HCT116 (cell line): ENCODE results near the gene MAP2K5. TPM values are rescaled to one million over a fixed set of nuclear protein-coding genes. Genes with fewer than 3 reads are reported as not detected.

Experiments
- ATAC-seq: fragments of 200-7000 bp; cut with Tn5 transposase; 2 replicates; pipeline ENCODE4 v1.9.1; 2020; ENCODE audit warnings: mild to moderate bottlenecking, moderate library complexity
- BruUV-seq: library from RNA; stranded (reverse); fragments of 400-500 nt; replicated peaks from 2 replicates; lab custom pipeline; 2021; lab: Mats Ljungman, UMichigan
- CTCF ChIA-PET: fragments of 300-600 bp; sonication (Branson Sonifier 250); formaldehyde crosslinking; loops from one replicate; lab custom pipeline; 2021; ENCODE audit warnings: antibody characterized with exemption; lab: Charles Lee
- POLR2A ChIA-PET: fragments of 300-600, 350-600 bp; sonication (Branson Sonifier 250); formaldehyde crosslinking; loops from one replicate; lab custom pipeline; 2021; ENCODE audit warnings: antibody characterized with exemption; lab: Charles Lee
- RAD21 ChIA-PET, 2 experiments: fragments of 300-600 bp; sonication (Branson Sonifier 250); formaldehyde crosslinking; loops; one replicate each; lab custom pipeline; 2023; ENCODE audit warnings: low total read pairs in 2 of 2; ENCODE audit not compliant: uncharacterized antibody in 2 of 2, unreplicated experiment in 2 of 2, low non-redundant PET in 1 of 2; lab: Charles Lee
- DNase-seq: peaks from one replicate; pipeline ENCODE4 v3.0.0-alpha.2; 2010; ENCODE audit warnings: low read depth, low spot score
- H2AFZ ChIP-seq: fragments of 200-600 bp; shearing (Covaris generic), sonication (generic); 2 replicates; pipeline ENCODE4 v1.6.1; 2017; ENCODE audit warnings: low read depth, mixed run types, mixed read lengths, antibody characterized with exemption, low read length; ENCODE audit not compliant: poor library complexity, severe bottlenecking
- H3K27ac ChIP-seq: 2 replicates; pipeline ENCODE4 v1.5.1; 2012; ENCODE audit warnings: low read depth, low read length
- H3K27me3 ChIP-seq: fragments of 200-600 bp; sonication (generic); 2 replicates; pipeline ENCODE4 v1.6.1; 2016; ENCODE audit warnings: mixed run types, low read length, mixed read lengths; ENCODE audit not compliant: insufficient read depth
- H3K36me3 ChIP-seq, 2 experiments: fragments of 200-500 bp in 1 of 2; fragments of 200-600 bp in 1 of 2; sonication (Bioruptor generic) in 1 of 2; sonication (generic) in 1 of 2; 2 replicates each; pipeline versions ENCODE4 v1.5.1 to v1.6.1; 2014 to 2016; ENCODE audit warnings: low read length in 2 of 2, inconsistent platforms in 1 of 2, mixed read lengths in 1 of 2, mixed run types in 1 of 2; ENCODE audit not compliant: insufficient read depth in 2 of 2, control insufficient read depth in 1 of 2
- H3K4me1 ChIP-seq, 2 experiments: fragments of 200-600 bp in 1 of 2; sonication (generic) in 1 of 2; 2 replicates each; pipeline versions ENCODE4 v1.5.1 to v1.6.1; 2012 to 2017; ENCODE audit warnings: low read length in 2 of 2, inconsistent platforms in 1 of 2, mild to moderate bottlenecking in 1 of 2, mixed read lengths in 1 of 2, mixed run types in 1 of 2, moderate library complexity in 1 of 2; ENCODE audit not compliant: insufficient read depth in 2 of 2, control insufficient read depth in 1 of 2
- H3K4me2 ChIP-seq: fragments of 200-600 bp; sonication (generic); 2 replicates; pipeline ENCODE4 v1.6.1; 2017; ENCODE audit warnings: mixed run types, low read length, mixed read lengths
- H3K4me3 ChIP-seq, 2 experiments: fragments of 200-600 bp in 1 of 2; sonication (generic) in 1 of 2; replicated peaks in 1 of 2; 2 replicates each; pipeline ENCODE4 v1.5.1; 2011 to 2016; ENCODE audit warnings: low read length in 2 of 2, control low read depth in 1 of 2, low read depth in 1 of 2, mild to moderate bottlenecking in 1 of 2, mixed read lengths in 1 of 2, mixed run types in 1 of 2
- H3K79me2 ChIP-seq: fragments of 200-600 bp; sonication (generic); 2 replicates; pipeline ENCODE4 v1.6.1; 2017; ENCODE audit warnings: mild to moderate bottlenecking, mixed run types, low read length, moderate library complexity, mixed read lengths; ENCODE audit not compliant: insufficient read depth
- H3K9ac ChIP-seq: fragments of 200-600 bp; sonication (generic); 2 replicates; pipeline ENCODE4 v1.6.1; 2016; ENCODE audit warnings: low read length, mixed read lengths
- H3K9me2 ChIP-seq: fragments of 200-600 bp; sonication (generic), shearing (Covaris generic); 2 replicates; pipeline ENCODE4 v1.6.1; 2017; ENCODE audit warnings: mixed run types, mild to moderate bottlenecking, moderate library complexity; ENCODE audit not compliant: insufficient read depth
- H3K9me3 ChIP-seq, 2 experiments: fragments of 200-500 bp in 1 of 2; fragments of 200-600 bp in 1 of 2; sonication (Bioruptor generic) in 1 of 2; sonication (generic) in 1 of 2; 2 replicates each; pipeline ENCODE4 v1.6.1; 2014 to 2017; ENCODE audit warnings: low read length in 2 of 2, mixed read lengths in 2 of 2, inconsistent platforms in 1 of 2, low read depth in 1 of 2, mild to moderate bottlenecking in 1 of 2, mixed run types in 1 of 2, moderate library complexity in 1 of 2; ENCODE audit not compliant: control insufficient read depth in 1 of 2, insufficient read depth in 1 of 2
- H4K20me1 ChIP-seq: fragments of 200-600 bp; sonication (generic), shearing (Covaris generic); 2 replicates; pipeline ENCODE4 v1.6.1; 2017; ENCODE audit warnings: mixed run types, mild to moderate bottlenecking, moderate library complexity; ENCODE audit not compliant: insufficient read depth
- CBX3 ChIP-seq: IDR thresholded peaks from 2 replicates; pipeline ENCODE4 v1.6.1; 2012; ENCODE audit warnings: low read depth
- CEBPB ChIP-seq: IDR thresholded peaks from 2 replicates; pipeline ENCODE4 v1.6.1; 2012; ENCODE audit warnings: low read depth
- ELF1 ChIP-seq: IDR thresholded peaks from 2 replicates; pipeline ENCODE4 v1.6.1; 2012; ENCODE audit warnings: low read depth, borderline replicate concordance
- EZH2 ChIP-seq: fragments of 200-600 bp; sonication (generic); IDR thresholded peaks from 2 replicates; pipeline ENCODE4 v1.6.1; 2017; ENCODE audit warnings: antibody characterized with exemption, mixed run types
- EZH2phosphoT487 ChIP-seq: fragments of 200-600 bp; IDR thresholded peaks from 2 replicates; pipeline ENCODE4 v1.6.1; 2018; ENCODE audit warnings: antibody characterized with exemption, borderline replicate concordance
- FOSL1 ChIP-seq: IDR thresholded peaks from 2 replicates; pipeline ENCODE4 v1.6.1; 2012; ENCODE audit warnings: low read depth
- JUND ChIP-seq: IDR thresholded peaks from 2 replicates; pipeline ENCODE4 v1.6.1; 2012
- POLR2A ChIP-seq: IDR thresholded peaks from 2 replicates; pipeline ENCODE4 v1.7.0; 2011; ENCODE audit warnings: borderline replicate concordance; ENCODE audit not compliant: insufficient read depth, insufficient read length; ENCODE audit errors: extremely low read depth
- POLR2AphosphoS5 ChIP-seq: IDR thresholded peaks from 2 replicates; pipeline ENCODE4 v1.6.1; 2011; ENCODE audit warnings: mild to moderate bottlenecking, low read depth, low read length, moderate library complexity
- RAD21 ChIP-seq: IDR thresholded peaks from 2 replicates; pipeline ENCODE4 v1.6.1; 2012; ENCODE audit warnings: low read depth, mild to moderate bottlenecking
- SIN3A ChIP-seq: IDR thresholded peaks from 2 replicates; pipeline ENCODE4 v1.6.1; 2012; ENCODE audit warnings: low read depth
- SRF ChIP-seq: IDR thresholded peaks from 2 replicates; pipeline ENCODE4 v1.6.1; 2012; ENCODE audit warnings: low read depth
- YY1 ChIP-seq: IDR thresholded peaks from 2 replicates; pipeline ENCODE4 v1.6.1; 2011; ENCODE audit warnings: low read length, low read depth, moderate library complexity, mild to moderate bottlenecking; ENCODE audit not compliant: insufficient replicate concordance; ENCODE audit errors: extremely low read depth
- ZFX ChIP-seq: fragments of 450-650 bp; IDR thresholded peaks from 2 replicates; pipeline ENCODE4 v1.6.1; 2017
- ZNF274 ChIP-seq: fragments of 200-500 bp; sonication (Bioruptor generic); IDR thresholded peaks from 2 replicates; pipeline ENCODE4 v1.6.1; 2014; ENCODE audit warnings: mild to moderate bottlenecking, low read depth, low read length, inconsistent platforms
- intact Hi-C: fragments of 100-400 bp; cut with micrococcal nuclease; formaldehyde crosslinking; loops from 2 replicates; pipeline ENCODE4 v1.10.0; 2022
- total RNA-seq: library from RNA; stranded (reverse); gene quantifications from one replicate; pipeline ENCODE4 v1.2.1, GENCODE V29; 2021; ENCODE audit not compliant: unreplicated experiment
- TF ChIP-seq, protein P1 (sequence below): IDR thresholded peaks from 2 replicates; pipeline ENCODE4 v1.6.1; 2011; ENCODE audit warnings: mild to moderate bottlenecking, low read length, moderate library complexity; ENCODE audit not compliant: insufficient replicate concordance; ENCODE audit errors: extremely low read depth
- TF ChIP-seq, protein P2 (sequence below): IDR thresholded peaks from 2 replicates; pipeline ENCODE4 v1.6.1; 2012
- TF ChIP-seq, protein P3 (sequence below): IDR thresholded peaks from 2 replicates; pipeline ENCODE4 v1.6.1; 2012

MAP2K5 gene
- total RNA-seq, 1 experiment from 2014 or later = 15.6 TPM

GRCh38 chr15:67843571-67844387 lies 301.3 kb downstream of the MAP2K5 start:
- H3K9me3 ChIP-seq = no peaks in the 10 kb centered on the region
- ChIA-PET RAD21 (no interaction called here), CTCF (no interaction called here), POLR2A (no interaction called here)
- no peak overlapping the region for H3K27ac ChIP-seq
- intact Hi-C loops = no loop called here
- DNase-seq (no peak), ATAC-seq (no peak)
- no peak for TF ChIP-seq YY1
- TF ChIP-seq JUND = no peak
- TF ChIP-seq EZH2phosphoT487 = no peak
- TF ChIP-seq, protein P1, sequence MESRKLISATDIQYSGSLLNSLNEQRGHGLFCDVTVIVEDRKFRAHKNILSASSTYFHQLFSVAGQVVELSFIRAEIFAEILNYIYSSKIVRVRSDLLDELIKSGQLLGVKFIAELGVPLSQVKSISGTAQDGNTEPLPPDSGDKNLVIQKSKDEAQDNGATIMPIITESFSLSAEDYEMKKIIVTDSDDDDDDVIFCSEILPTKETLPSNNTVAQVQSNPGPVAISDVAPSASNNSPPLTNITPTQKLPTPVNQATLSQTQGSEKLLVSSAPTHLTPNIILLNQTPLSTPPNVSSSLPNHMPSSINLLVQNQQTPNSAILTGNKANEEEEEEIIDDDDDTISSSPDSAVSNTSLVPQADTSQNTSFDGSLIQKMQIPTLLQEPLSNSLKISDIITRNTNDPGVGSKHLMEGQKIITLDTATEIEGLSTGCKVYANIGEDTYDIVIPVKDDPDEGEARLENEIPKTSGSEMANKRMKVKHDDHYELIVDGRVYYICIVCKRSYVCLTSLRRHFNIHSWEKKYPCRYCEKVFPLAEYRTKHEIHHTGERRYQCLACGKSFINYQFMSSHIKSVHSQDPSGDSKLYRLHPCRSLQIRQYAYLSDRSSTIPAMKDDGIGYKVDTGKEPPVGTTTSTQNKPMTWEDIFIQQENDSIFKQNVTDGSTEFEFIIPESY = no peak
- TF ChIP-seq CEBPB = no peak
- TF ChIP-seq RAD21 = no peak
- TF ChIP-seq CBX3 = no peak
- no peak for TF ChIP-seq SRF
- no peak for TF ChIP-seq POLR2AphosphoS5
- TF ChIP-seq, protein P2, sequence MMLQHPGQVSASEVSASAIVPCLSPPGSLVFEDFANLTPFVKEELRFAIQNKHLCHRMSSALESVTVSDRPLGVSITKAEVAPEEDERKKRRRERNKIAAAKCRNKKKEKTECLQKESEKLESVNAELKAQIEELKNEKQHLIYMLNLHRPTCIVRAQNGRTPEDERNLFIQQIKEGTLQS = no peak
- TF ChIP-seq, protein P3, sequence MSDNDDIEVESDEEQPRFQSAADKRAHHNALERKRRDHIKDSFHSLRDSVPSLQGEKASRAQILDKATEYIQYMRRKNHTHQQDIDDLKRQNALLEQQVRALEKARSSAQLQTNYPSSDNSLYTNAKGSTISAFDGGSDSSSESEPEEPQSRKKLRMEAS = no peak
- TF ChIP-seq FOSL1 = no peak
- TF ChIP-seq SIN3A = no peak
- no peak for TF ChIP-seq ELF1
- no peak for TF ChIP-seq ZFX
- TF ChIP-seq EZH2 = no peak
- TF ChIP-seq POLR2A = no peak
- no peak for TF ChIP-seq ZNF274
- H3K4me3 ChIP-seq = no peak overlapping the region
- H3K4me1 ChIP-seq = peaks cover 5 to 33% of the 10 kb centered on the region in 2 experiments; a peak in 3 of 4 replicates
- no peaks in the 10 kb centered on the region for H3K36me3 ChIP-seq
- no peaks in the 10 kb centered on the region for H3K79me2 ChIP-seq
- BruUV-seq = no TSS peak
- H4K20me1 ChIP-seq = no peaks in the 10 kb centered on the region
- peak overlapping the region; percentile 3; the same call in 1 of the 2 replicates for H3K4me2 ChIP-seq
- H3K9me2 ChIP-seq = no peaks in the 10 kb centered on the region
- H3K9ac ChIP-seq = no peak overlapping the region
- no peak overlapping the region for H2AFZ ChIP-seq
- no peaks in the 10 kb centered on the region for H3K27me3 ChIP-seq
